ENCODE data around the gene KRTAP10-9. TPM values are rescaled to one million over a fixed set of nuclear protein-coding genes. Genes with fewer than 3 reads are reported as not detected.
"Not testable (repeated sequence)": the region's sequence is repeated elsewhere in the genome, so short reads cannot be mapped to it uniquely, and the experiment has no call there.

KRTAP10-9 gene
- total RNA-seq (not detected), polyA plus RNA-seq (not detected)

- H3K4me1 ChIP-seq (ENCODE audit: control insufficient read depth, insufficient read depth, low read length, poor library complexity, severe bottlenecking) = peaks cover 17% of the 10 kb centered on the region
- H3K27ac ChIP-seq (ENCODE audit: insufficient read depth, low read length, poor library complexity, severe bottlenecking) = no peak within 1 kb of the TSS
- Mint-ChIP-seq H3K4me3 (no peak within 1 kb of the TSS), H3K4me1 (peaks cover 5 to 29% (median 12%) of the 10 kb centered on the region in 4 donors), H3K27ac (peak within 1 kb of the TSS in 2 of 3 donors; percentile 66 to 75), H3K27me3 (peaks cover 10% of the 10 kb centered on the region), H3K9me3 (peaks cover 3 to 42% (median 31%) of the 10 kb centered on the region in 7 donors), H3K36me3 (peaks cover 16% of the 10 kb centered on the region)
- no peak within 1 kb of the TSS for H3K4me3 ChIP-seq (ENCODE audit: low read depth, low read length)
- ATAC-seq (ENCODE audit: low read depth in 2 of 2) (no peak), DNase-seq (no peak)
- no peaks in the 10 kb centered on the region for H3K27me3 ChIP-seq (ENCODE audit: control insufficient read depth, insufficient read depth, low read length)
- peaks cover 27 to 43% of the 10 kb centered on the region in 2 experiments for H3K9me3 ChIP-seq (ENCODE audit: control insufficient read depth in 2 of 2, low read length in 2 of 2)
- no peaks in the 10 kb centered on the region for H3K36me3 ChIP-seq (ENCODE audit: control insufficient read depth, insufficient read depth, low read length)
These were observed at the start of gene KRTAP10-9 for GRCh38 chr21:44626673-44627143. TSS of gene KRTAP10-9 (plus strand) at chr21:44627093. CDS start at chr21:44627172, 79 bp downstream.

- H3K27me3 Mint-ChIP-seq = peaks cover 29% of the 10 kb centered on the region
- Histone ChIP-seq H3K9me3 (ENCODE audit: control insufficient read depth in 2 of 2, low read length in 2 of 2) (peaks cover 21 to 26% of the 10 kb centered on the region in 2 experiments), H3K4me3 (ENCODE audit: low read depth, low read length) (no peak overlapping the region), H3K27ac (ENCODE audit: insufficient read depth, low read length, poor library complexity, severe bottlenecking) (no peak overlapping the region), H3K27me3 (ENCODE audit: control insufficient read depth, insufficient read depth, low read length) (no peaks in the 10 kb centered on the region), H3K4me1 (ENCODE audit: control insufficient read depth, insufficient read depth, low read length, poor library complexity, severe bottlenecking) (peaks cover 5% of the 10 kb centered on the region), H3K36me3 (ENCODE audit: control insufficient read depth, insufficient read depth, low read length) (no peaks in the 10 kb centered on the region)
- no peak overlapping the region for H3K27ac Mint-ChIP-seq
- H3K4me3 Mint-ChIP-seq = no peak overlapping the region
- peaks cover 6% of the 10 kb centered on the region for H3K36me3 Mint-ChIP-seq
- no peak for ATAC-seq (ENCODE audit: low read depth in 2 of 2)
- peaks cover 0 to 8% (median under 1%) of the 10 kb centered on the region in 4 donors for H3K4me1 Mint-ChIP-seq
- no peak for DNase-seq
- H3K9me3 Mint-ChIP-seq = peaks cover 0 to 41% (median 10%) of the 10 kb centered on the region in 7 donors
These were observed 48.4 kb upstream of the KRTAP10-9 start for GRCh38 chr21:44578371-44579055.

- DNase-seq = no peak
- peaks cover 6 to 15% (median 8%) of the 10 kb centered on the region in 4 donors for H3K4me1 Mint-ChIP-seq
- no peak for ATAC-seq (ENCODE audit: low read depth in 2 of 2)
These were observed 47.6 kb upstream of the KRTAP10-9 start for GRCh38 chr21:44579056-44579832.

GRCh38 chr21:44579833-44580144, 47.1 kb upstream of the KRTAP10-9 start:
- H3K4me1 Mint-ChIP-seq = peaks cover 9 to 17% (median 11%) of the 10 kb centered on the region in 4 donors
- peak overlapping the region in 1 of 4 donors; percentile 65 for H3K4me3 Mint-ChIP-seq
- peak overlapping the region in 1 of 3 donors; percentile 58 for H3K27ac Mint-ChIP-seq

More at GRCh38 chr21:44579056-44579832, 47.6 kb upstream of the KRTAP10-9 start:
- peaks cover 21 to 26% of the 10 kb centered on the region in 2 experiments for H3K9me3 ChIP-seq (ENCODE audit: control insufficient read depth in 2 of 2, low read length in 2 of 2)
- H3K4me1 ChIP-seq (ENCODE audit: control insufficient read depth, insufficient read depth, low read length, poor library complexity, severe bottlenecking) = peaks cover 5% of the 10 kb centered on the region
- Mint-ChIP-seq H3K27me3 (peaks cover 33% of the 10 kb centered on the region), H3K36me3 (peaks cover 6% of the 10 kb centered on the region), H3K27ac (no peak overlapping the region), H3K4me3 (no peak overlapping the region), H3K9me3 (peaks cover 0 to 41% (median 10%) of the 10 kb centered on the region in 7 donors)
- H3K4me3 ChIP-seq (ENCODE audit: low read depth, low read length) = no peak overlapping the region
- H3K27ac ChIP-seq (ENCODE audit: insufficient read depth, low read length, poor library complexity, severe bottlenecking) = no peak overlapping the region
- no peaks in the 10 kb centered on the region for H3K36me3 ChIP-seq (ENCODE audit: control insufficient read depth, insufficient read depth, low read length)
- no peaks in the 10 kb centered on the region for H3K27me3 ChIP-seq (ENCODE audit: control insufficient read depth, insufficient read depth, low read length)

GRCh38 chr21:44580231-44580821, 46.6 kb upstream of the KRTAP10-9 start, which contains the start of gene KRTAP10-5:
TSS of gene KRTAP10-5 (minus strand) at chr21:44580604. CDS start at chr21:44580578, 26 bp downstream.
- not testable (repeated sequence) for H3K36me3 ChIP-seq (ENCODE audit: control insufficient read depth, insufficient read depth, low read length); H3K4me1 ChIP-seq (ENCODE audit: control insufficient read depth, insufficient read depth, low read length, poor library complexity, severe bottlenecking); DNase-seq; ATAC-seq (ENCODE audit: low read depth in 2 of 2); H3K27me3 ChIP-seq (ENCODE audit: control insufficient read depth, insufficient read depth, low read length); H3K27ac ChIP-seq (ENCODE audit: insufficient read depth, low read length, poor library complexity, severe bottlenecking); H3K4me3 ChIP-seq (ENCODE audit: low read depth, low read length); H3K36me3 Mint-ChIP-seq
- Mint-ChIP-seq H3K27me3 (peaks cover 26% of the 10 kb centered on the region), H3K27ac (peak within 1 kb of the TSS in 1 of 3 donors; percentile 58), H3K4me1 (peaks cover 9 to 14% (median 11%) of the 10 kb centered on the region in 4 donors), H3K9me3 (peaks cover 0 to 42% (median 10%) of the 10 kb centered on the region in 7 donors), H3K4me3 (peak within 1 kb of the TSS in 1 of 4 donors; percentile 65)
- peaks cover 21 to 26% of the 10 kb centered on the region in 2 experiments for H3K9me3 ChIP-seq (ENCODE audit: control insufficient read depth in 2 of 2, low read length in 2 of 2)

More at GRCh38 chr21:44579833-44580144, 47.1 kb upstream of the KRTAP10-9 start:
- Histone ChIP-seq H3K4me1 (ENCODE audit: control insufficient read depth, insufficient read depth, low read length, poor library complexity, severe bottlenecking) (peaks cover 2% of the 10 kb centered on the region), H3K4me3 (ENCODE audit: low read depth, low read length) (no peak overlapping the region), H3K27ac (ENCODE audit: insufficient read depth, low read length, poor library complexity, severe bottlenecking) (no peak overlapping the region), H3K27me3 (ENCODE audit: control insufficient read depth, insufficient read depth, low read length) (no peaks in the 10 kb centered on the region), H3K9me3 (ENCODE audit: control insufficient read depth in 2 of 2, low read length in 2 of 2) (peaks cover 21 to 26% of the 10 kb centered on the region in 2 experiments), H3K36me3 (ENCODE audit: control insufficient read depth, insufficient read depth, low read length) (no peaks in the 10 kb centered on the region)
- Mint-ChIP-seq H3K36me3 (peaks cover 6% of the 10 kb centered on the region), H3K9me3 (peaks cover 0 to 41% (median 10%) of the 10 kb centered on the region in 7 donors), H3K27me3 (peaks cover 32% of the 10 kb centered on the region)
- ATAC-seq (ENCODE audit: low read depth in 2 of 2) = no peak
- no peak for DNase-seq

GRCh38 chr21:44581158-44581557, 45.7 kb upstream of the KRTAP10-9 start:
- Mint-ChIP-seq H3K4me3 (no peak overlapping the region), H3K36me3 (peaks cover 9% of the 10 kb centered on the region), H3K27ac (no peak overlapping the region), H3K4me1 (peaks cover 9 to 16% (median 11%) of the 10 kb centered on the region in 4 donors), H3K27me3 (peaks cover 21% of the 10 kb centered on the region), H3K9me3 (peaks cover 0 to 41% (median 12%) of the 10 kb centered on the region in 7 donors)
- no peak overlapping the region for H3K27ac ChIP-seq (ENCODE audit: insufficient read depth, low read length, poor library complexity, severe bottlenecking)
- H3K36me3 ChIP-seq (ENCODE audit: control insufficient read depth, insufficient read depth, low read length) = no peaks in the 10 kb centered on the region
- no peaks in the 10 kb centered on the region for H3K4me1 ChIP-seq (ENCODE audit: control insufficient read depth, insufficient read depth, low read length, poor library complexity, severe bottlenecking)
- H3K4me3 ChIP-seq (ENCODE audit: low read depth, low read length) = no peak overlapping the region
- ATAC-seq (ENCODE audit: low read depth in 2 of 2) (no peak), DNase-seq (no peak)
- H3K9me3 ChIP-seq (ENCODE audit: control insufficient read depth in 2 of 2, low read length in 2 of 2) = peaks cover 21 to 26% of the 10 kb centered on the region in 2 experiments
- peaks cover 5% of the 10 kb centered on the region for H3K27me3 ChIP-seq (ENCODE audit: control insufficient read depth, insufficient read depth, low read length)

- Mint-ChIP-seq H3K4me3 (no peak overlapping the region), H3K9me3 (peaks cover 0 to 35% (median 12%) of the 10 kb centered on the region in 7 donors), H3K27me3 (peaks cover 27% of the 10 kb centered on the region), H3K27ac (no peak overlapping the region), H3K36me3 (peaks cover 6% of the 10 kb centered on the region), H3K4me1 (peaks cover 9 to 16% (median 11%) of the 10 kb centered on the region in 4 donors)
- H3K4me1 ChIP-seq (ENCODE audit: control insufficient read depth, insufficient read depth, low read length, poor library complexity, severe bottlenecking) = no peaks in the 10 kb centered on the region
- H3K27me3 ChIP-seq (ENCODE audit: control insufficient read depth, insufficient read depth, low read length) = peaks cover 9% of the 10 kb centered on the region
- no peak for DNase-seq
- no peak overlapping the region for H3K4me3 ChIP-seq (ENCODE audit: low read depth, low read length)
- H3K9me3 ChIP-seq (ENCODE audit: control insufficient read depth in 2 of 2, low read length in 2 of 2) = peaks cover 14 to 21% of the 10 kb centered on the region in 2 experiments
- ATAC-seq (ENCODE audit: low read depth in 2 of 2) = no peak
- H3K27ac ChIP-seq (ENCODE audit: insufficient read depth, low read length, poor library complexity, severe bottlenecking) = no peak overlapping the region
- H3K36me3 ChIP-seq (ENCODE audit: control insufficient read depth, insufficient read depth, low read length) = no peaks in the 10 kb centered on the region
These were observed 44.8 kb upstream of the KRTAP10-9 start for GRCh38 chr21:44582055-44582454.
